HG02571 (cell line): ENCODE measurements around the gene ZNF584.
A peak's percentile ranks its signal among the peaks of the same experiment; 100 is the strongest.

Experiments used
- ATAC-seq: cut with Tn5 transposase; IDR thresholded peaks from one replicate; pipeline ENCODE4 v1.9.1; 2021; ENCODE audit warnings: mild to moderate bottlenecking, moderate library complexity; ENCODE audit not compliant: unreplicated experiment

ZNF584 gene

DNA sequence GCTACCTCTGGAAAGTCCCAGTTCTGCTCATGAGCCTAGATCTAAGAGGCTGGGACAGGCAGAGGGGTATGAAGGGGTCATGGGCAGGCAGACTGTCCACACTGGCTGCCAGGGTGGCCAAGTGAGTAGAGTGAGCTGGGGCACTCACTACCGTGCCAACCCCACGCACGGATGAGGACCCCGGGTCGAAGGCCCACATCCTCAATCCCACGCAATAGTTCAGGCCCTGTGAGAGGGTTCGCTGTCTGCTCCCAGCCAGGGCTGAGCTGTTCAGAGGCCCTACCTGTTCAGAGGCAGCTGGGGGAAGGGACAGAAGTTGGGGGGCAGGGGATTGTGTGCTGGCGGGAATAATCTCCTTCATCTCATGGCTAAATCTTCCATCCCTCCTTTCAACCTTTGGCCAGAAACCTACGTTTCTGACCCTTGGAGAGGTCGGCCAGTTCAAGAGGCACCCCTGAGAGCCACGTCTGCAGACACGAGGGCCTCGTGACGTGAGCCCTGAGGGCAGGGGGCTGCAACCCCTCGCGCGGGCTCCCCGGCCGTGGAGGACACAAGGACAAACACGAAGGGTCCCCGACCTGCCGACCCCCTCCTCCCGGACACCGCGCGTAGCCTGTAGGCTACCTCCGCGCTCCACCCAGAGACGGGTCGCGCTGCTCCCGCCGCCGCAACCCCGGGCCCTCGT, 22.4 kb upstream of the ZNF584 start:
- peak; percentile 4 for ATAC-seq

DNA sequence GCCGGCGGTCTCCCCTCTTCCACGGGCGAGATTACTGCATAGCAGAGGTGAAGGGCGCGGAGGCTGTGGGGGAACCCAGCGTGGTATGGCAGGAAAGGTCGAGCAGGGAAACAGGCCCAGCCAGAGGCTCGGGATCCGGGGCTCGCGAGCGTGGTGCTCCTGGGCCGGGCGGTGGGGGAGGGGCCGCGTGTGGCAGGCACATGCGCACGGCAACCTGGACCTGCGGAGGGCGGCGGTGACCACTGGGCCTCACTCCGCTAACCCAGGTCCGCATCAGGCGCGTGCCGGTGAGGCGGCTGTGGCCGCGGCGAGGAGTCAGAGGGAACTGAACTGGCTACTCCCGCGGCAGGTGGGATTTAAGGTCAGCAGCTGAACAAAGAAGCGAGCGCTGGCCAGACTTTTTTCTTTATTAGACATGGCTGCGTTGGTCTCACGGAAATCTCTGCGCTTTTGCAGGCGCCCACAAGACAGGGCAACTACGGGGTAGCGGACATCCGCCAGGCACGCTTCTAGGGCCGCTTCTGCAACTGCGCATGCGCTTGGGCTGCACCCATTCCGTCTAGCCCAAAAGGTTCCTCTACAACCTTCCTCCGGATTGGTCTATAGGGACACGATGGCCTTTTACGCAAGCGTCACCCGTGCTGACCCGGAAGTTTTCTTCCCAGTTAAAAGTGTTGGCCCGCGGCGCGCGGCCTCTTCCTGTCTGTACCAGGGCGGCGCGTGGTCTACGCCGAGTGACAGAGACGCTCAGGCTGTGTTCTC, 21.7 kb upstream of the ZNF584 start, which contains the start of gene RPS5:
TSS of gene RPS5 (plus strand) at position 694 of the 762 bp plus-strand sequence. CDS start 869 bp downstream, outside the sequence.
- peak; percentile 84 for ATAC-seq

DNA sequence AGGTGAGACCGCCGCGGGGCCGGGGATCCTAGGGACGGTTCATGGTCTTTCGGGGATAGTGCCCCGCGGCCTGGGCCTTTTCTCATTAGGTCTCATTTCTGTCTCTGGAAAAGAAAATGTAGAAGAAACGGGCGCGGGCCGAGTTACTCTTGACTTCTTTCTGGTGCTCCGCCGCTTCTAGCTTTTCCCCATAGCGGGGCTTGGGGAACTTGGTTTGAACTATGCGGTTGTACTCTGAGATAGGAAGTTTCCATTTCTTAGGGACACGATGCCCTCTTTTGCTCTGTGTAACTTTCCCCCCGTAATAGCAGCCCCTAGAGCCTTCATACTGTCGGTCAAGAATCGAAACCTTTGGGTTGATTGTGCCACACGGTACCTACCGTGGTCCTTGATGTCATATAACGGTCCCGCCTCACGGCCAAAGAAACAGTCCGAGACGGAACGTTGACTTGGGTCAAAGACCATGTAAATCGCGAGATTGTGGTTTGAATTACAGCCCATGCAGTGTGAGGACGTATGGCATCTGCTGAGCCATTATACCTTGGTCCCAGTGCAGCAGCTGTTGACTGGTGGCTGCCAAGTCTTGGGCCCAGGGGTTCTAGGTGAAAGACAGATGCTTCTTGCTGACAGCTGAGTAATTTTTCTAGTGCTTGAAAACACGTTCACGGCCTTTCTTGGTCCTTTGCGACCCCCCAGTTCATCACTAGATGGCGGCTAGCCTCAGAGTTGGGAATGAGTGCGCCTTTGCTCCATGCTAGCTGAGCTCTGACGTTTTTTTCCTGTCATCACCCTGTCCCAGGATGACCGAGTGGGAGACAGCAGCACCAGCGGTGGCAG, 20.9 kb upstream of the ZNF584 start:
- no peak for ATAC-seq

DNA sequence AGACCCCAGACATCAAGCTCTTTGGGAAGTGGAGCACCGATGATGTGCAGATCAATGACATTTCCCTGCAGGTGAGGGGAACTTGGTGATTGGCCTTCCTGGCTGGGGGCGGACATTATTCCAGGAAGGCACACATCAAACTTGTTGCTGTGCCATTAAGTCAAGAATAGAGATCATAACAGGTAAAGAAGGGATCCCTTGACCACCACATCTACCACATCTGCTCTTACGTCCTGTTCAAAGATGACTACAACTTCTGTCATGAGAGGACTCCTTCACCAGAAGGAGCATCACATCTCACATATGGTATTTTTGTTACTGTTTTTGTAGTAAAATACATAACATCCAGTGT, 20.3 kb upstream of the ZNF584 start:
- no peak for ATAC-seq

DNA sequence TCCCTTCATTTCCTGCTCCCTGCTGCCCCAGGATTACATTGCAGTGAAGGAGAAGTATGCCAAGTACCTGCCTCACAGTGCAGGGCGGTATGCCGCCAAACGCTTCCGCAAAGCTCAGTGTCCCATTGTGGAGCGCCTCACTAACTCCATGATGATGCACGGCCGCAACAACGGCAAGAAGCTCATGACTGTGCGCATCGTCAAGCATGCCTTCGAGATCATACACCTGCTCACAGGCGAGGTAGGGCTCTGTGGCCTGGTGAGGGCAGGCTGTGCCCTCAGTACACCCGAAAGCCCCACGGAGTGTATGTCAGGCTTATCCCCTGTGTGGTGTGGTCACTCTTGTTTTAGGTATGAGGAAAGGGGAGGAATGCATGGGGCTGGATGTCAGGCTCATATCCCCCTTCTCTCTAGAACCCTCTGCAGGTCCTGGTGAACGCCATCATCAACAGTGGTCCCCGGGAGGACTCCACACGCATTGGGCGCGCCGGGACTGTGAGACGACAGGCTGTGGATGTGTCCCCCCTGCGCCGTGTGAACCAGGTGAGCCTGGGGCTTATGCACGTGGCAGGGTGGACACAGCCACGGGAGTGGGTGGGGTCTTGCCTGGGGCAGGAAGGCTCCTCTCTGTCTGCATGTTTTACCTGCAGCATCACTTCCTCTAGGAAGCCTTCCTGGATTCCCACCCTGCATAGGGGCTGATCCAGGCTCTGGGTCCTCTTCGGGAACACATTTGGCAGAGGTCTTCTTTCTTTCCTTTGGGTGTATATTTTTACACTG, 15.3 kb upstream of the ZNF584 start:
- ATAC-seq = no peak

DNA sequence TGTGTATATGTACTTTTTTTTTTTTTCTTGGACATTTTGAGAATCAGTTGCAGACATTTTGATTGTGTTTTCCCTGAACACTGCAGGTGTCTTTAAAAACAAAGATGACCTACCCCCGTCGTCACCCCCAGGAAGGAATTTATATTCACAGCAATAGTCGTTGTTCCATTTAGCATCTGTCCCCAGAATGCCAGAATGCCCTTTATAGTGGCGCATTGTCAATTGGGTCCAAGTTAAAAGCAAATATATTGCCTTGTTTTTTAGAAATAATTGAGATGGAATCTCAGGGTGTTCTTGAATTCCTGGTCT, 14.8 kb upstream of the ZNF584 start:
- ATAC-seq = no peak

DNA sequence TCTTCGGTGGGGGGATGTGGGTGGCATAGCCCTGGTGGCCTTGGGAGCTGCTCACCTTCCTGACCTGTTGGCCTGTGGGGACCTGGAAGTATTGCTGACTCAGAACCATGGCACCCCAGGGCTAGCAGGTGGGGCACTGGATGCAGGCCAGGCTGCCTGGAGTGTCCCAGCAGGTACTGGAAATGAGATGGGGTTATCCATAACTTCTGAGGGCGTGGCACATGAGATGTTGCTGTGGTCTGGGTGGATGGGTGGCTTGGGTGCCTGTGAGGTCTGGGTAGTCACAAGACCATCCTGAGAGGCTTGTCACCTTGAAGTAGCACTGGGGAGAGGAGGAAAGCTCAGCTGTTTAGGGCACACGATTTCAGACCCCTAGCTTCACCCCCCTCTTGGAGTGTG, 13.6 kb upstream of the ZNF584 start:
- ATAC-seq = no peak

DNA sequence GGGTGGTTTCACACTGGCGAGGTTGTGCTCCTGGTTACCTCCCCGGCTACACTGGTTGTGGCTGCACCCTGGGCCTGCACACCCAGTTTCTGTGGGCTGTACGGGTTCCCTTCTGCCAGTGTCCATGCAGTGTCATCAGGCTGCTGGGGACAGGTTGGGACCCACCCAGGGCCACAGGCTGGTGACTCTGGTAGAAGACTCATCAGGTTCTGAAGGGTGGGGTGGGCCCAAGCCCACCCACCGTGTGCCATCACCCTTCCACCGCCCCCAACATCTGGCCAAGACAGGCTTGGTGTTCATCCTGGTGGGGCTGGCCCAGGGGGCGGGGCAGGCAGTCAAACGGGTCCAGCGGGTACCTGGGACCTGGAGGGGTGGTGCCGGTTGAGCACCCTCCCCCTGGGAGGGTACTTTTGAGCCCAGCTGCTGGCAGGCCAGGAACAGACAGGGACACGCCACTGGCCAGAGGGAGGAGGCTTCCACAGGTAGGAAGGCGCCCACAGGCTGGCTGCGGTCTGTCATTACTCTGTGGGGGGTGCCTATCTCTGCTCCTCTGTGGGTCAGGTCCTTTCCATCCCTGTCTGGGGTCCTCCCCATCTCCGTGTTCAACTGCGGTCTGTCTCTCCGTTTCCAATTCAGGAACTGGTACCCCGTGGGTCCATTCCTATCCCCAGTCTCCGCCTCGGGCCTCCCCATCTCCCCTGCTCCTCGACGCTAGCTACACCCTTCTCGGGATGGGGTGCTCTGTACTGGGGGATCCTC, 13.1 kb upstream of the ZNF584 start, which contains the start of gene RNF225:
TSS of gene RNF225 (plus strand) at position 437 of the 759 bp plus-strand sequence. CDS start 434 bp downstream, outside the sequence.
- ATAC-seq = no peak

DNA sequence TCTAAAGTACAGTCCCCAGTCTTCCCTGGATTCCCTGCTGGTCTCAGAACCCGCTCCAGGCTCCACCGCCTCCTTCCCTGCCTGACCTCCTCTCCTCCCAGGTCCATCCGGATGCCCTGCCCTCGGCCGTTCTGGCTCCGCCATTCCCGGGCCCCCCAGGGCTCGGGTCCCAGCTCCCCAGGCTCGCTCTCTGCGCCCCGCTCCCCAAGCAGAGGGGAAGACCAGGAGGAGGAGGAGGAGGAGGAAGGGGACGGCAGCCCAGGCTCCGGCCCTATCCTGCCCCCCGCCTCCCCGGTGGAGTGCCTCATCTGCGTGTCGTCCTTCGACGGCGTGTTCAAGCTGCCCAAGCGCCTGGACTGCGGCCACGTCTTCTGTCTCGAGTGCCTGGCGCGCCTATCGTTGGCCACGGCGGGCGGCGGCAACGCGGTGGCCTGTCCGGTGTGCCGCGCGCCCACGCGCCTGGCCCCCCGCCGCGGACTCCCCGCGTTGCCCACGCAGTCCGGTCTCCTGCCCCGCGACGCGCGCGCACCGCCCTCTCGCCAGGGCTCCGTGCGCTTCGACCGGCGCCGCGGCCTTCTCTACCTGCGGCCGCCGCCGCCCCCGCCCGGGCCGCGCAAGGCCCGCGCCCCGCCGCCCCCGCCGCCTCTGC, 12.3 kb upstream of the ZNF584 start:
- ATAC-seq = no peak

DNA sequence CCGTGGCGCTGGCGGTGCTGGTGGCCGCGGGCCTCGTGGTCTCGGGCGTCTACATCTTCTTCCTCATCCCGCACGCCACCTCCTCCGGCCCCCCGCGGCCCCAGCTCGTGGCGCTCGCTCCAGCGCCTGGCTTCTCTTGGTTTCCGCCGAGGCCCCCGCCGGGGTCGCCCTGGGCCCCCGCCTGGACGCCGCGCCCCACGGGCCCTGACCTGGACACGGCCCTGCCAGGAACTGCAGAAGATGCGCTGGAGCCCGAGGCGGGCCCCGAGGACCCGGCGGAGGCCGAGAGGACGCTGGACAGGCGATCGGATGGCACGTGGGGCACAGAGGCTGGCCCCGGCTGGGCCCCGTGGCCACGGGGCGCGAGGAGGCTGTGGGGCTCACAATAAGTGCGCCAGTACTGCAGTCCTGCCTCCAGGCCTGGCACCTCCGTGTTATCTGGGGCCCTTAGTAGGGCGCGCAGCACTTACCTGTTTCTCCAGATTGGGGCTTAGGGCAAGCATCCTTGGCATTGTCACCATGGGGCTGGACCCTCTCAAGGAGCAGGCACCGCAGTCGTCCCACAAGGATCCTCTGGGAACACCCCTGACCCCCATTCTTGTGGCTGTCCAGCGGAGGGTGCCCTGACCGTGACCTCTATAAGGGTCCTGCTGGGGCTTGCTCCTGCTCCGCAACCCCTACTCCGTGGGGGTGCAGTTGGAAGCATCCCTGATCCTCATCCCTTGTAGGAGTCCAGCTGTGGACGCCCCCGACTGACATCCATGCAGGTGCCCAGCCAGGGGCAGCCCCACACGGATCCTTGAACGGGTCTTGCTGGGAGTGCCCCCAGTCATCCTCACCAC, 11.5 kb upstream of the ZNF584 start:
- no peak for ATAC-seq

DNA sequence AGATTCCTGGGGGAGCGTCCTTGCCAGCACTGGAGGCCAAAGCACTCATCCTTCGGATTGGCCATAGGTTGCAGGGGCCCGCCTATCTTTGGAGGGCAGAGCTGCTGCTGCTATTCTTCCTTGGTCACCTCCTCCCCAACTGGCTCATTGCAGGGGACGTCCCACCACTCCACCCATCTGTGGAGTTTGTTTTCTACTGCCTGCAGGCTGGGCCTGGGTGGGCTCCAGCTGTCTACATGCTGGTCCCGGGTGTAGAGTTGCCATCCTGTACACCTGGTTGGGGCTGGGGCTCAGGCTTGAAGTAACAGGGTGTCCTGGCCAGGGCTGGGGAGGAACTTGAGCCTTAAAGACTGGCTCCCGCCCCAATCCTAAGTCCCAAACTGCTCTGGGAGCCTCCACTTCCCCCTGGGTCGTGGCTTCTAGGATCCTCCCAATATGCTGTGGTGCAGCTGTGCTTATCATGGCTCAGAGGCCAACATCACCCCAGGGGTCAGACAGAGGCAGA, 10.9 kb upstream of the ZNF584 start:
- ATAC-seq = no peak

DNA sequence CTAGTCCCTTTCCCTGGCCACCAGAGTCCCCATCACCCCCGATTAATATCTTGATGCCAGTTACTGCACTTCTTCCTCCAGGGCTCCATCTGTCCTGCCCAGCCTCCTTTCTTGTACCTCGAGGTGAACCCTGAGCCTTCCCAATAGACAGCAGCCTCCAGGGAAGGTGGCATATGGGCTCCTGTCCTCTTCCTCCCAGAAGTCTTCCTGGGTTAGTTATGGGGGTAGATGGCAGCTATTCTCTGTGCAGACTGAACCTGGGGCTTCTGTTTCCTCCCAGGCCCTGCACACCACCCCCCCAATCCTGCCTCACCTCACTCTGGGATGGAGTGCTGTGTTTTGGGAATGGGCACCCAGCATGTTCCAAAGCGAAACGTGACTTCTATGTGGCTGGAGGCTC, 10.4 kb upstream of the ZNF584 start:
- no peak for ATAC-seq

DNA sequence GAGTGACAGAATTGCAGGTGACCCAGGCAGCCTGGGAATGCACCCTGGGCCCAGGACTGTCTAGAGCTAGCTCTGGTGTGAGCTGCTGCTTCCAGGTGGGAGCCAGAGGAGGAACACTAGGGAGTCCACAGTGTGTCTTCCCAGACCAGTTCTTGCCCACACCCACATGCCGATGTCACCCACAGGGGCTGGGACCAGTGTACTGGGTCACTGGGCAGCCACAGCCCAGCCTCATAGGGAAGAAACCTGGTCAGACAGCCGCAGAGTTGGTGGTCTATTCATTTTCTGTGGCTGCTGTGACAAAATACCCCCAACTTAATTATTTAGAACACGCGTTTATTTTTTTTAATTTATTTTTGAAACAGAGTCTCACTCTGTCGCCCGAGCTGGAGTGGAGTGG, 9.9 kb upstream of the ZNF584 start:
- no peak for ATAC-seq

DNA sequence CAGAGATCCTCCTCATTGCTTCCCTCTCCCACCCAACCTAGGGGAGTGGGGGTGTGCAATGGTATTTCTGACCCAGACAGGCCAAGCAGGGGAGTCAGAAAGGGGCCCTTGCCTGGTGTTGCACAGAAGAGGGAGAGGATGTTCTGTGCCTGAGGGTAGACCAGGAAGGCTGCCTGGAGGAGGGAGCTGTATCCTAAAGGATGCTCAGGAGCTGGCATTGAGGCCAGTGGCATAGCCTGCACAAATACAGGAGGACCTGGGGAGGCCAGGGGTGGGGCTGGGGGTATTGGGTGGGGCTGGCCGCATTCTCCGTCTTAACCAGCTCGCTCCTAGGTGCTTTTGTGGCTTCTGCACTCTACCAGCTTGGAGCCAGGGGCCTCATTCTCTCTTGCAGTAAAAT, 8.5 kb upstream of the ZNF584 start:
- no peak for ATAC-seq

DNA sequence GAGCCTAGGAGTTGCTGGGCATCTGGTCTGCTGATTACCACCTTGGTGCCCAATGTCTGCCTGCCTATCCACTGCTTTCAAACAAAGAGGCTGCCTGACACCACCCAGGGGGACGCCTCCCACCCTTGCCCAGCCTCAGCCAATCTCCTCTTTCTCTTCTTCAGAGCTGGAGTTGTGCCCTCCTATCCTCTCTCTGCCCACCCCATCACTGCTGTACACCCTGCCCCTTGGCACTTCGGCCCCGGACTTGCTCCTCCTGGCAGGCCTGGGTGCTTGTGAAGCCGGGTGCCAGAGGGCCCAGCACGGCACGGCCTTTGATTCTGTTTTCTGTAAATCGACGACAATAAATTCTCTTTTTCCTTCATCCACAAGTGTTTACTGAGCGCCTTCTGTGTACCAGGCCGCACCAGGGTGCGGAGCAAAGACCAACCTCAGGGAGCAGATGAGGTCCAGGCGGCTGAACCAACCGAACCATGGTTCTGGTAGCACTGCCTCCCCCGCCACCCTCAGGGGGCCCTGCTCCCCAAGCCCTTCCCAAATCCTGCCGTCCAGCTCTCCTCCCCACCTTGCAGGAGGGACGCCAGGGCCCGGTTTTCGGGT, 8.0 kb upstream of the ZNF584 start:
- ATAC-seq = no peak

DNA sequence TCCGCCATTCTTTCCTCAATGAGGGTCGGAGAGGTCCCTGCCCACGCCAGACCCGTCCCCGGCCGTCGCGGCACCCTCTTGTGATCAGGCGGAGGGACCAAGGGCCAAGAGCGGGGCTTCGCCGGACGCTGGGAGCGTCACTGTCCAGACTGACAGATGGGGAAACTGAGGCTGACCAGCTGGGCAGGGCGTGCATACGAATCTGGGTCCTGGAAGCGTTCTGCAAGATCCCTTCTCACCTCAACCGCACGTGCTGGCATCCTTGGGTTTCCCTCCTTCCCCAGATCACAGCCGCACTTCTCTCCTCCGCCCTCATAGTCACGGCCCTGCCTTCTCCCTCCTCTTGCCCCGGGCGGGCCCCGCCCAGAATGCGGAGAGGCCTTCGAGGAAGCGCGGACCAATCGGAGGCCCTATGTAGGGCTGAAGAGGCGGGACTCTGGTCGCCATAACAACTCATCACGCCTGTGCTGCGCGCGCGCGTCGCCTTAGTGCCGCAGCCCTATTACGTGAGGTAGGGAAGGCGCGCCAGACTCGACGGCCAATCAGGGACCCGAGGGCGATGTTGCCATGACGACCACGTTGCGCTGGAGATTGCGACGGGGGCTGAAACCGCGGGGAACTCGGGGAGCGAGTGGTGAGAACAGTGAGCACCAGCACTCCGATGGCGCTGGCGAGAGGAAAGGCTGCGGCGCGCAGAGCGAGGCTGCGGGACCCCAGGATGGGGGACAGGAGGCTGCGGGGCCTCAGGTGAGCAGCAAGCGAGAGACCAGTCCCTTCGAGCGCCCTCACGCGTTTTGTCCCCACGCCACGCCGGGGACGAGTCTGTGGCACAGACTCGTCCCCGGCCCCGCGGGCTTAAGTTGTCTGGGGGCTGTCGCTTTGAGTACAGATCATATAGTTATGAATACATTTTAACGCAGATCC, 7.3 kb upstream of the ZNF584 start:
- peak; percentile 97 for ATAC-seq

DNA sequence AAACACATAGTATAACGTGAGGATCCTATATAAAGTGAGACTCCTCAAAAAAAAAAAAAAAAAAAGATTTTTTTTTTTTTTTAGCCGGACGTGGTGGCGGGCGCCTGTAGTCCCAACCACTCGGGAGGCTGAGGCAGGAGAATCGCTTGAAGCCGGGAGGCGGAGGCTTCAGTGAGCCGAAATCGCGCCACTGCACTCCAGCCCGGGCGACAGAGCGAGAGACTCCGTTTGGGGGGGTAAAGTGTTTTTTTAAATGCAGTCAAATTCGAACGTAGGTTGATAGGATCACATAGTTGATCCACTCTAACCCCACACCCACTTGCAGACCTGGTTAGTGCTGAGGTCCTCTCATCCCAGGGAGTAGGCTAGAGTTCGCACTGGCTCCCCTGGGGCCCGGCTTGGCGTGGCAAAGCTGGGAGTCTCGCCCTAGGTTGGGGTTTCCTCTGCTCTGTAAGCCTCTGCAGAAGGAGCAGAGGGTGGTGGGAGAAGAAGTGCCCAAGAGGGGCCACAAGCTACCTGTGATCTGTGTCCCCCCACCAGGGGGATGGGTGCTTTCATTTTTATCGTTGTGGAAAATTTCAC, 6.5 kb upstream of the ZNF584 start:
- no peak for ATAC-seq
